Right renal cortex interstitium (tissue), 3 donors: ENCODE data around the gene LTBR. TPM values are rescaled to one million over a fixed set of nuclear protein-coding genes. Genes with fewer than 3 reads are reported as not detected.

Experiments
- DNase-seq, 3 donors: peaks; one replicate each; pipeline ENCODE4 v3.0.0-alpha.2; 2013; ENCODE audit warnings: low read depth in 3 of 3, low spot score in 2 of 3
- polyA plus RNA-seq, 3 donors: library from polyadenylated mRNA; unstranded; fragments of 120-200 nt; gene quantifications; one replicate each; pipeline ENCODE4 v1.2.1, GENCODE V29; 2013; ENCODE audit not compliant: insufficient read length in 3 of 3

Gene LTBR
- polyA plus RNA-seq, 3 donors: 54.1 to 59.7 (median 57.7) TPM

DNA sequence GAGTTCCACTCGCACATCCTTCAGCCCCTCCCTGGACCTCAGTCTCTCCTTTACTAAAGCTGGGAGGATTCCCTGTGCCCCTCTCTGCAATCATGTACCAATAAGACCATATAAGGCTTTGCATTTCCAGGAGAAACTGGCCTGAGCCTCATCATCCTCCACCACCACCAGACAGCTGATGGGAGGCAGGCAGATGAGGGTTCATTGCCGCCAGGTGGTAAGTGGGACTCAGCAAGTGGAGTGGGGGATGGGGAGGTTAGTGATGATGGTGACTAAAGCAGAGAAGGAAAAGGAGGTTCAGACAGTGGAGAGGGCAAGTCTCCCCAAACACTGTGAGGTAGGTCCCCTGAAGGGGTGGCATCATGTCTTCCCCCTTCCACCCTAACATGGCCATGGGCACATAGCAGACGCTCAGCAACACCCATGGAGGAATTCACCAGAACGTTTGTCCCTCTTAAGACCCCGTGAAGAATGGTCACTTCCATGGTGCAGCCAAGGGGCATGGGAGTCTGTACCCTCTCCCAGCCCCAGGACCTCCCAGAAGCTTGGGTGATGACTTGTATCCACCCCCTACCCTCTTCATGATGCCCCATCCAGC is 37.6 kb upstream of the LTBR start:
- no peak for DNase-seq

DNA sequence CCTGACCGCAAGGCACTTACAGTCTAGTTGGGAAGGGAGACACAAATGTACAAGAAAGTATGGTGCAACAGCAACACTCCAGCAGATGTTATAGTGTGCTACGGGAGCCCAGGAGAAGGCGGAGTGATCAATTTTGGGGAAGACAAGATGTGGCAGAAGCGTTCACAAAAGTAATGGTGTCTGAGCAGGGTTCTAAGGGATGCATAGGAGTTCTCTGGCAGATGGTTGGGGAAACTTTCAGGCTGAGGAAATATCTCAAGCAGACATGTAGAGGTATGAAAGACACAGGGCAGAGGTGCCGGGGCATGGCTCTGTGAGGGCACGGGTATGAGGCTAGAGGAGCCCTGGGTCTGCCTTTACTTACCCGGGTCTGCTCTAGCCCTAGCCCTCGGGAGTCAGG is 37.0 kb upstream of the LTBR start:
- no peak for DNase-seq

GRCh38 chr12:6347367-6348338 is 36.3 kb upstream of the LTBR start:
- DNase-seq: no peak

- no peak for DNase-seq
These were observed 32.3 kb upstream of the LTBR start for GRCh38 chr12:6351622-6352021.

GRCh38 chr12:6352193-6353173 is 31.5 kb upstream of the LTBR start:
- no peak for DNase-seq

DNA sequence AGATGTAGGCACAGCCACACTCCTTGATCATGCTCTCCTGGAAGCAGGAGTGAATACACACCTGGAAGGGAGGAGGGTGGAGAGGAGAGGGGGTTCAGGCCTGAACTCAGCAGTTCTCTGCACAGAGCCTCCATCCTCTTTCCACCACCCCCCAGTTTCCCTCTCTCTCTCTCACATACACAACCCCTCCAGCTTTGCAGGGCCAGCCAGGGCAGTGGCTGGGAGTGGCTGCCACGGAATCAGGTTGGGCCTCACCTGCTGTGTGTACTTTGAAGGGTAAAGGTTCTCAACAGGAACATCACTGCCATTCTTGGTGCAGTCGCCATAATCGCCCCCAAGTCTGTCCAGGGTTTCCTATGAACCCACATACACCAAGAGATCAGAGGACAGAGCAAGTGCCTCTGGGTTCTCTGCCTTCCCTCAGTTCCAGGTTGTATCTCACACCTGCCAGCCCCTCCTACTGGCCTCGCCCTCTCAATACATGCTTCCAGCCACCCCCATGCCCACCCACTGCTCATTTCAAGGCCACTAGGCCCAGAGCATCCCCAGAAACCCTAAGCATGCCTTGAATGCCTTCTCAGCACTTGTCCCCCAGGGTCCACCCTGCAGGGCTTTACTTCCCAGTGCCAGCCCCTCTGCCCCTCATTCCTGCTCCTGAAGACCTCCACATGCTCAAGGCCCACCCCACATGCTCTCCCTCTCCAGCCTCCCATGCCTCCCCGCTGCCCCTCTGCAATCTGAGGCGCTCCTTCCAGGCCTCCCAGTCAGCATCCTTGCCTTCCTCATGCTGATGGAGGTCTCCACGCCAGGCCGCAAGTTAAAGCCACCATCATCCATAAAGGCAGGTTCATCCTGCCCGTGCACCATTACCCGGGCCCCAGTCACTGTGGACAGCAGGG is 29.2 kb upstream of the LTBR start:
- no peak for DNase-seq

- DNase-seq: no peak
These were observed 28.2 kb upstream of the LTBR start for GRCh38 chr12:6355491-6356373.

GRCh38 chr12:6356374-6356820 is 27.6 kb upstream of the LTBR start:
- no peak for DNase-seq

DNA sequence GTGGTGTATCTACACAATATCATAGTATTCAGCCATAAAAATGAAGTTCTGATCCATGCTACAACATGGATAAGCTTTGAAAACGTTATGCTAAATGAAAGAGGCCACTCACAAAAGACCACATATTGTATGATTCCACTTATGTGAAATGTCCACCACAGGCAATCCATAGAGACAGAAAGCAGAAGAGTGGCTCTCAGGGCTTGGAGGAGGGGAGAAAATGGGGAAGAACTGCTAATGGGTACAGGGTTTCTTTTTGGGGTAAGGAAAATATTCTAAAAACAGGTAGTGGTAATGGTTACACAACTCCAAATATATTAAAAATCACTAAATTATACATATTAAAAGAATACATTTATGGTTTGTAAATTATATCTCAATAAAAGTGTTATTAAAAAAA is 25.1 kb upstream of the LTBR start:
- no peak for DNase-seq

DNA sequence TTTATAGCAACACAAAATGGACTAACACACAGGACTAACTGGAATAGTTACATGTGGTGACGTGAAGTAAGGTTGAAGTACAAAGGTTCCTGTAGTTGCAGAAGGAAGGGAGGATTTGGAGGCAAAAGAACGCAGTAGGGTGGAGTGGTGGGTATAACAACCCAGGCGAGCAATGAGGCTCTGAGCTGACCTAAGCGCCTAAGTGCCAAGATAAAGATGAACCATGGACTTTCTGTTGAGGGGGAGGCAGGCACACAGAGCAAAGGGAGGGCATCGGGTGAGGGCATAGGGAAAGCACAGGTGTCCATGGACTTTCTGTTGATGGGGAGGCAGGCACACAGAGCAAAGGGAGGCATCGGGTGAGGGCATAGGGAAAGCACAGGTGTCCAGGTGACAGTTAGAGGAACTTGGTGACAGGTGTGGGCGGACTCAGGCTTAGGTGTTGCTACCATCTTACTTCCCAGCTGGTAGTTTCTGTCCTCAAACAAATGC is 23.8 kb upstream of the LTBR start:
- DNase-seq: no peak

DNA sequence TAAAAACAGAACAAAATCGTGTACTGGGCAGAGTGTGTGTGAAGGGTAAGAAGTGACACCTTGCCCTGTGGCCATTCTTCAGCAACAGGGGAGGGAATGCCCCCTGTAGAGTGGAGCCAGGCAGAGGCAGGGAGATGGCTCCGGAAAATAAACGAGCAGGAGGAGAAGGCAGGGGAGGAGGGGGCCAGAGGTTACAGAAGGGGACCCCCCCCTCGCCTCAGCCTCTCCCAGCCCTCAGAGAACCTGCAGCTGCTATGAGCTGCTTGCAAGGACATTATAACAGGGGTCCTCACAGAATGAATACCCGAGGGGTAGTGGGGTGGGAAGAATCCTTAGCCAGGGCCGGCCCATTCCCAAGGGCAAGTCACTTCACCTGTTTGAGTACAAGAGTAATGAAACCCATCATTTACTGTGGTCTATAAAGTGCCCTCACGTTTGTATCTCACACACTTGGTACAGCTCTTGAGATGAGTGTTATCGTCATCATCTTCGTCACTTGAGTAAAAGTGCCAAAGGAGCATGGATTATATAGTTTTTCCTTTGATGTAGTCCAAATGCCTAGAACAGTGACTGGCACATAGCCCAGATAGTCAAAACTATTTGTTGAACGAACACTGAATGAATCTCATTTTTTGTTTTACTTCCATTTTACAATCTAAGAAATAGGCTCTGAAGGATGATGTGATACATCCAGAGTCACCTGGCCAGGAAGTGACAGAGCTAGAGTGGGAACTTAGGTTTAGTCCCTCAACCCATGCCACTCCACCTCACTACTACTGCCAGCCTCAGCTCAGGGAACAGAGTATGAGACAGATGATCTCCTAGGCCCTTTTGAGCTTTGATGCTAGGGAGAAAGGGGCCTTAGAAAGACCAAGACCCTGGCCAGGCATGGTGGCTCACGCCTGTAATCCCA is 23.1 kb upstream of the LTBR start:
- DNase-seq: no peak

GRCh38 chr12:6361834-6362233 is 22.1 kb upstream of the LTBR start:
- DNase-seq: no peak

DNA sequence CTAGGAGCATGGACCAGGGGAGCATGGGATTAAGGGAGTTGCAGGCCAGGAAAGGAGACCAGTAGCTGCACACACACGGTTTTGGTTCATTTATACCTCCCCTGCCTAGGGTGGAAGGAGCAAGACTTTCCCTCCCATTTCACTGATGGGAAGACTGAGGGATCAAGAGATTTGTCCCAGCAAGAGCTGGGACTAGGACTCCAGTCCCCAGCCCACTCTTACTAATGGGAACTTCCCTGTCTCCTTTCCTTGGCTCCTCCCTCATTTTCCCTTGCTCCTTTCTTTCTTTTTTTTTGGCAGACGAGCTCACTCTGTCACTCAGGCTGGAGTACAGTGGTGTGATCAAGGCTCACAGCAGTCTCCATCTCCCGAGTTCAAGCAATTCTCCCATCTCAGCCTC is 21.6 kb upstream of the LTBR start:
- DNase-seq: no peak

- no peak for DNase-seq
These were observed 21.0 kb upstream of the LTBR start for GRCh38 chr12:6363010-6363329.

DNA sequence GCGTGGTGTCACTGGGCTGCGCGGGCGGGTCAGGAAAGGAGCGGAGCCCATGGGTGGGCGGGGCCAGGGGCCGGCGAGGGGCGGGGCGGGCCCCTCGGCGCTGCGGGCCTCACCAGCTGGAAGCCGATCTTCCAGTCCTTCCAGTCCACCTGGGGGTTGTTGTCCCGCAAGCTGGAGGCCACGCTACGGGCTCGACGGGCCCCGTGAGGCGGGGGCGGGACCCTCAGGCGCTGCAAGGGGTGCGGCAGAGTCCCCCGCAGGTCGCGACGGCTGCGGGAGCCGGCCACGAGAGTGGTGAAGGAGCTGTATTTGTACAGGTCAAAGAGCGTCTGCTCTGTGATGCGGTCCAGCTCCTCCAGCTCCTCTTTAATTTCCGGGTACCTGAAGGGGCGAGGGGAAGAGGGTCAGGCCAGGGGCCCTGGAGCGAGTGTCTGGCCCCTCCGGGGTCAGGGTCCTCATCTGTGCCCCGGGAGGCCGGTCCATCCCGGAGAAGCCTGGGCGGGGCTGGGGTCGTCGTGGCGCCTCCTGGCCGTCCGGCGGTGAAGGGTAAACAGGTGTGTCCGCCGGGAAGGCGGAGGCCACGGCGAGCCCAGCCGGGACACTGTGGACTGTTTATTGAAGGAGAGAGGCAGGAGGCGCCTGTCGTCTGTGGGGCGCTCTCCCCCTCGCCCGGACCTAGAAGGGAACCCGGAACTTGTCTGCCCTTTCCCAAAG is 20.5 kb upstream of the LTBR start:
- DNase-seq: no peak

- DNase-seq: no peak
These were observed 20.0 kb upstream of the LTBR start for GRCh38 chr12:6364044-6364374.
